ENCODE data around the gene SLC48A1. TPM values are rescaled to one million over a fixed set of nuclear protein-coding genes. Genes with fewer than 3 reads are reported as not detected.

SLC48A1 gene
- total and polyA plus RNA-seq, 2 experiments from 2014 or later, result 26.2 to 29.2 TPM

GRCh38 chr12:47779943-47780504 lies 7.0 kb downstream of the SLC48A1 start:
- Histone ChIP-seq H3K9me3 (ENCODE audit: low read depth) (no peaks in the 10 kb centered on the region), H3K36me3 (peaks cover 9% of the 10 kb centered on the region), H3K4me3 (no peak overlapping the region), H3K4me1 (ENCODE audit: low read depth) (no peaks in the 10 kb centered on the region), H3K27me3 (no peaks in the 10 kb centered on the region), H3K27ac (no peak overlapping the region)
- TF ChIP-seq CTCF (IDR thresholded peaks at IDR 0.05; ENCODE audit: low read depth, low read length), result no peak
- no peak for DNase-seq (ENCODE audit: low read depth in 1 of 2, low spot score in 1 of 2)

- Histone ChIP-seq H3K9me3 (ENCODE audit: low read depth) (no peaks in the 10 kb centered on the region), H3K4me1 (ENCODE audit: low read depth) (no peaks in the 10 kb centered on the region), H3K27me3 (no peaks in the 10 kb centered on the region), H3K36me3 (peaks cover 23% of the 10 kb centered on the region), H3K27ac (peak overlapping the region; percentile 64), H3K4me3 (no peak overlapping the region)
- DNase-seq (ENCODE audit: low read depth in 1 of 2, low spot score in 1 of 2), result no peak
- TF ChIP-seq CTCF (IDR thresholded peaks at IDR 0.05; ENCODE audit: low read depth, low read length), result no peak
Observed at GRCh38 chr12:47781479-47782371, 8.7 kb downstream of the SLC48A1 start.

GRCh38 chr12:47782372-47782770 lies 9.3 kb downstream of the SLC48A1 start:
- peak overlapping the region; percentile 64 for H3K27ac ChIP-seq
- no peaks in the 10 kb centered on the region for H3K27me3 ChIP-seq
- TF ChIP-seq CTCF (IDR thresholded peaks at IDR 0.05; ENCODE audit: low read depth, low read length), result no peak
- H3K9me3 ChIP-seq (ENCODE audit: low read depth), result no peaks in the 10 kb centered on the region
- no peaks in the 10 kb centered on the region for H3K4me1 ChIP-seq (ENCODE audit: low read depth)
- no peak for DNase-seq (ENCODE audit: low read depth in 1 of 2, low spot score in 1 of 2)
- no peak overlapping the region for H3K4me3 ChIP-seq
- H3K36me3 ChIP-seq, result peaks cover 27% of the 10 kb centered on the region

GRCh38 chr12:47783024-47783755 lies 10.2 kb downstream of the SLC48A1 start:
- Histone ChIP-seq H3K4me3 (no peak overlapping the region), H3K27ac (peak overlapping the region; percentile 43), H3K27me3 (no peaks in the 10 kb centered on the region), H3K9me3 (ENCODE audit: low read depth) (no peaks in the 10 kb centered on the region), H3K36me3 (peaks cover 35% of the 10 kb centered on the region), H3K4me1 (ENCODE audit: low read depth) (no peaks in the 10 kb centered on the region)
- DNase-seq (ENCODE audit: low read depth in 1 of 2, low spot score in 1 of 2), result no peak
- TF ChIP-seq CTCF (IDR thresholded peaks at IDR 0.05; ENCODE audit: low read depth, low read length), result no peak
